SKM-1 treated with dmso at 0.1 percent for 144 hours (cell line): ENCODE results near the gene STK16.
"Not testable (repeated sequence)": the region's sequence is repeated elsewhere in the genome, so short reads cannot be mapped to it uniquely, and the experiment has no call there.

Experiments used
- DNase-seq: peaks from one replicate; lab custom pipeline; 2025; ENCODE audit not compliant: unreplicated experiment; lab: John Stamatoyannopoulos, UW

Gene STK16

DNA sequence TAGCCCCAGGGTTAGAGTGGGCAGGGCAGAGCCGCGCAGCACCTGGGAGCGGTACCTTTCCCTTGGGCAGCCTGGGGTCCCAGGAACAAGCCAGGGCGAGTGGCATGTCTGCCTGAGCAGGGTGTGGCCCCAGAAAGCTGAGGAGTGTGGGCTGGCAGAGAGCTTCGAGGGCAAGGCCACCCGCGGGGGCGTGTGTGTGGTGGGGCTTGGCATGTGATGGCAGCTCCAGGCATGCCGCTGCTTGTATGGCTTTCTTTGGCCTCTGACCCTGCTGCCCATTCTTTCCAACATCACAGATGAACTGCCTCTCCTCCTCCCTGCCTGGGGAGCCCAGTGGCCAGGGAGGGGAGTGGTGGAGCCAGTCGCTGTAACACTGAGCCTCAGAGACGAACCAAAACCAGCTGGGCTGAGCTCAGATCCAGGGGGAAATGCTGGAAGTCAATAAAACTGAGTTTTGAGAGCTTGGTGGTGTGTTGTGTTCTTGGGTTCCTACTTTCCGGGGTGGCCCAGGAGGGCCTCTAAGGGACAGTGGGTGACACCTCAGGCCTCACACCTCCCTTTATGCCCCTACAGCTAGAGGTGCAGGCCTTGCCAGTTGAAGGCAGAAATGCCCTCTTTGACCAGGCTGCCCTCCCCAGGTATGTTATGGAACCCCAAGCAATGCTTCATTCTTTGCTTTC, 41.3 kb downstream of the STK16 start:
- DNase-seq = no peak

DNA sequence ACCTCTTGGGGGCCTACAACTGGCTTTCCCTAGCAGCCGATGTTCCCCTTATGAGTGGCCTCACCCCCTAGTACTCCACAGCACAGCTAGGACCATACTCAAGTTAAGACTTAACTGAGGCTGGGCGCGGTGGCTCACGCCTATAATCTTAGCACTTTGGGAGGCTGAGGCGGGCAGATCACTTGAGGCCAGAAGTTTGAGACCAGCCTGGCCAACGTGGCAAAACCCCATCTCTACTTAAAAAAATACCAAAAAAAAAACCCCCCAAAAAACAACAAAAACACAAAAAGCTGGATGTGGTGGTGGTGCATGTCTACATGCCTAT, 41.8 kb downstream of the STK16 start:
- DNase-seq = not testable (repeated sequence)

DNA sequence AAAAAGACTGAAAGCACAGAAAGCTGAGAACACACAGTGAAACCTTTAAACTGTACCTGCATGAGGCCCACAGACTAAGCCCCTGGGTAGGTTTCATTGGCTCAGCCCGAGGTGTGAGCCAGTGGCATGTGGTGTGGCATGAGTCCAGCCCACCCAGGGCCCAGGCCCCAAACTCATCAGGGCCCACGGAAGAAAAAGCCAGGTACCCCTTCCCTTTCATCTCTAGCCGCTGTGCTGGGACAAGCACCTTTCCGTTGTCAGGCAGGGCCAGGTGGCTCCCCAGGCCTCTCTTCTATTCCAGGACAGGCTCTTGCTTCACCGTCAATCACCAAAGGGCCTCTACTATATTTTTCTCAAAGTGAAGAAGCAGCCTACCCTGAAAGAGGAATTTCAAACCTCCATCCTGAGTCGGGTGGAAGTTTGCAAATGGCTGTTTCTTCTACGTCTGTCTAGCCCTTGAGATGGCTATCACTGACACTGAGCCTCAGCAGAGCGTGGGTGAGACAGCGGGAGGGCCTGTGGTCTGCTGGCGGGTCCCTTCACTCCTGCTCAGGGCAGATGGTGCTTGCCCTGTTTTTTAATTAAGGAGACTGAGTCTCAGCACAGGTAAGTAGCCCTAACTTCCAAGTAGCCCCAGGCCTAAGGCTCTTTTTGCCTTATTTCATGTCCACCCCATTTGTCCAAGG, 42.4 kb downstream of the STK16 start:
- no peak for DNase-seq

DNA sequence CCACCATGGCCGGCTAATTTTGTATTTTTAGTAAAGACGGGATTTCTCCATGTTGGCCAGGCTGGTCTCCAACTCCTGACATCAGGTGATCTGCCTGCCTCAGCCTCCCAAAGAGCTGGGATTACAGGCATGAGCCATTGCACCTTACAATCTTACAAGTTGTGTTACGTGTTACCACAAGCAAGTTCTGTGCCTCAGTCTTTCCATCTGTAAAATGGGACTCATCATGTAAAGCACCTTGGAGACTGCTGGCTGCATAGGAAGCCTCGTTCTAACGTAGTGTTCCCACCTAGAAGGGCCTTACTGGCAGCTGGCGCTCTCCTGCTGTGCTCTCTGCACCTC, 43.9 kb downstream of the STK16 start:
- DNase-seq = no peak

DNA sequence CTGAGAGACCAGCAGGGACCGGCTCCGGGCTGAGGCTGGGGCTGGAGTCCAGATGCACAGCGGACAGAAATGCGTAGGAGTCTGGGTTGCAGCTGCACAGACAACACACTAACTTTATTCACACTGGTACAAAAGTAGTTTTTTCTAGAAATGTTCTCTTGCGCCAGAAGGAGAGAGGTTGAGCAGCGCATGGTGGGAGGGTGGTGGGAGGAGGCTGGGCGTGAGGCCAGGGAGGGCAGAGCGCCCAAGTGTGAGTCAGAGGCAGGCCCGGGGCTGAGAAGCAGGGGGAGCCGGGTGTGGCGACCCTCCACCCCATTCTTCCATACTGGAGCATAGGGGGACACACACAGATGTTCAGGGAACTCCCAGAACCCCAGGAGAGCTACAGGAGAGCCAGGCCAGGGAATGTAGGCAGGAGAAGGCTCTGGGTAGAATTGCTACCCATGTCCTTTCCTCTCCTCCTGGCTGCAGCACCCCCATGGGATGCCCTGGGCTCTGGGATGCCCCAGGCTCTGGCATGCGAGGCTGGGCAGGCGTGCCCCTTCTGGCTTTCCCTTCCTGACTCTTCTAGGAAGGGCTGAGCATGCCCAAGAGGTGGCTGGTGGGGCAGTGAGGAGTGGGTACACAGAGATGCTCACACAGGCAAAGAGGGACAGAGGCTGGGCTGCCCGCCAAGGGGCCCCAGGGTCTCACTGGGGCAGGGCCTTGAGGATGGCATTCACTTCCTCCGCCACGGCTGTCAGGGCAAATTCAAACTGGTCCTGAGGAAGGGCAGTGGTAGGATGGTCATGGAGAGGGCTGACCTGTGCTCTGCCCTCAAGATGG, 44.5 kb downstream of the STK16 start:
- no peak for DNase-seq

DNA sequence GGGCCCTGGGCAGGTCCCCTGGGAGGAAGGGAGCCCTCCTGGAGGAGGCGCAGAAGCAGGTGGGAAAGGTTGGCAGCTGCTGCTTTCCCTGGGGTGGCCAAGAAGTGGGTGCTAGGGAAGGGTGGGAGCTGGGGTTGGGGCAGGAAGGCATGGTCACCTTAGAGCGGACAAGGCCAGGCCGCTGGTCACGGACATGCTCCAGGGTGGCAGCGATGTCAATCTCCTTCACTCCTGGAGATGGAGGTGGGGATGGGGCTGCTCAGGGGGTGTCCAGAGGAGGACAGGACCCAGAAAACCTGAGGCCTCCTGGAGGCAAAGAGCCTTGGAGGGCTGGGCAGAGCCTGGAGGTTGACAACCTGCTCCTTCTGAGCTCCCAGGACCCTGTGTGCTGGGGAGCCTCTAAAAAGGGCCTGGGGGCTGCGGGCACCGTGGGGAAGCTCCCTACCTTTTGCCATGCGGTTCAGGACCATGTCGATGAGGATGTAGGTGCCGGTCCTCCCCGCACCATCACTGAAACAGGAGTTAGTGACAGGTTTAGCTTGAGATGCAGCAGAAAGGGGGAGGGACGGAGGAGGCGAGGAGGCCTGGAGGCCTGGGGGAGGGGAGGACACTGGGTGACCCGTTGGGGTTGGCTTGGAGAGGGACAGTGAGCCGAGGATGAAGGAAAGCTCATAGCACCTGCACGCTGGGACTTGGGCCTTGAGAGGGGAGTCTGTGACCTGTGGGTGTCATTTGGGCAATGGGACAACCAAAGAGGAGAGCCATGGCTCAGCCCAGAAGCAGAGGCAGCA, 45.3 kb downstream of the STK16 start:
- DNase-seq = no peak

DNA sequence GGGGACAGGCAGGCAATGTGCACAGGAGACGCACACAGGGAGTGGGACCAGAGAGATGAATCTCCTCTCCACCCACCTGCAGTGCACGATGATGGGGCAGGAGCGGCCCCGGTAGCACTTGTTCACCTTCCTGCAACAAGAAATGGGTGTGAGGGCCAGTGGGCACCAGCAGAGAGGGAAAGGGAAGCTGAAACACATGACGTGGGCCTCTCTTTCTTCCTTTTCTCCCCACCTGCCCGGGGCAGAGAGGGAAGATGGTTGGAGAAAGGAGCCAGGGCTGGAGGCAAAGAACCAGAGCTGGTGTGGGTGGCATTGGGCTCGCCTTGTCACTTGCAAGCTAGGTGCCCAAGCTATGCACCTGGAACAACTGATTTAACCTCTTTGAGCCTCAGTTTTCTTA, 46.1 kb downstream of the STK16 start:
- DNase-seq = no peak

DNA sequence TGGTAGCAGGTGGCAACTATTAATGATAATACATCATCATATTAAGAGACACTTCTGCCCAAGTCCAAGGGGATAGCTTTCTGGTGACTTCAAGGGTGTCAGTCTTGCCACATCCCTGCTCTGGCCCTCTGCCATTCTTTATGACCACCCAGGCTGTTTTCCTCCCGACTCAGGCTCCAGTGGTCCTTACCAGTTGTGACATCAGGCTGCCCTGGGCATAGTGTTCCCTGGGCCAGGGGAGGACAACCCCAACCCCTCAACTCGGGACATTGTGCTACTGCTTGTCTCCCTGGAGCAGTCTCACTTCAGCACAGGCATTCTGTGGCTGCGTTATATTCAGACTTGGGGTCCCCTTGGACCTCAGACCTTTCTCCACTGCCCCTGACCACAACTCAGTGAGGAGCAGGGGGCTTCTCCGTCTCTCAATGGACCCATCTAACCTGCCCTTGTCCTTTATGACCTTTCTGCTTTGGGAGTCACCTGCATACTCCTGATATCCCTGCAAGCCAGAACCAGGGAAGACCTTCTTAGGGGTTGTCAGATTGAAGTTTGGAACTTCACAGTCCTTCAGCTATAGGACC, 46.7 kb downstream of the STK16 start:
- no peak for DNase-seq

DNA sequence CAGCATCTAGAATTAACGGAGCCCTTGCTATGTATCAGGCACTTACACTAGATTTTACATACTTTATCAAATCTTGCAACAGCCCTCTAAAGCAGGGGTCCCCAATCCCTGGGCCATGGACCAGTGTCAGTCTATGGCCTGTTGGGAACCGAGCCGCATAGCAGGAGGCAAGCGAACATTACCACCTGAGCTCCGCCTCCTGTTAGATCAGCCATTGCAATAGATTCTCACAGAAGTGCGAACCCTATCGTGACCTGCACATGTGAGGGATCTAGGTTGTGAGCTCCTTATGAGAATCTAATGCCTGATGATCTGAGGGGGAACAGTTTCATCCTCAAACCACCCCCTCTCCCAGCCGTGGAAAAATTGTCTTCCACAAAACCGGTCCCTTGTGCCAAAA, 47.3 kb downstream of the STK16 start:
- no peak for DNase-seq

DNA sequence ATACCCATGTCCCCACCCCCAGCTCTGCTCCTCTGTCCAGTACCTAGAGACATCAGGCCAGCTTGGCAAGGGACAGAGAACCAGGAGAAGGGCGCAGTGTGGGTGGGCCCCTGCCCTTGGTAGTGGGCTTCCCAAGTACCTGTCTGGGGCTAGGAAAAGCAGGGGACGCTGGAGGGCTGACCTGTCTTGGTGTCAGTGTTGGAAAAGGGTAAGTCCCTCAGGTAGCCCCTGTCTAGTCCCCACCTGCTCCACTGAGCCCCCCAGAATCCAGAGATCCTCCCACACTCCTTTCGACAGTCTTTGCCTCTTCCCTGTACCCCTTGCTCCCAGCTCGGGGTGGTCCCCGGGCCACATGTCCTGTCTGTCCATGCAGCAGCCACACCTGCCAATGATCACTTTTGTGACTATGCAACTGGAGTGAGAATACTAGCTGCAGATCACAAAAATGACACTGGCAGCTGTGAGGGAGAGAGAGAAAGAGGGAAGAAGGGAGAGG, 48.5 kb downstream of the STK16 start:
- no peak for DNase-seq

DNA sequence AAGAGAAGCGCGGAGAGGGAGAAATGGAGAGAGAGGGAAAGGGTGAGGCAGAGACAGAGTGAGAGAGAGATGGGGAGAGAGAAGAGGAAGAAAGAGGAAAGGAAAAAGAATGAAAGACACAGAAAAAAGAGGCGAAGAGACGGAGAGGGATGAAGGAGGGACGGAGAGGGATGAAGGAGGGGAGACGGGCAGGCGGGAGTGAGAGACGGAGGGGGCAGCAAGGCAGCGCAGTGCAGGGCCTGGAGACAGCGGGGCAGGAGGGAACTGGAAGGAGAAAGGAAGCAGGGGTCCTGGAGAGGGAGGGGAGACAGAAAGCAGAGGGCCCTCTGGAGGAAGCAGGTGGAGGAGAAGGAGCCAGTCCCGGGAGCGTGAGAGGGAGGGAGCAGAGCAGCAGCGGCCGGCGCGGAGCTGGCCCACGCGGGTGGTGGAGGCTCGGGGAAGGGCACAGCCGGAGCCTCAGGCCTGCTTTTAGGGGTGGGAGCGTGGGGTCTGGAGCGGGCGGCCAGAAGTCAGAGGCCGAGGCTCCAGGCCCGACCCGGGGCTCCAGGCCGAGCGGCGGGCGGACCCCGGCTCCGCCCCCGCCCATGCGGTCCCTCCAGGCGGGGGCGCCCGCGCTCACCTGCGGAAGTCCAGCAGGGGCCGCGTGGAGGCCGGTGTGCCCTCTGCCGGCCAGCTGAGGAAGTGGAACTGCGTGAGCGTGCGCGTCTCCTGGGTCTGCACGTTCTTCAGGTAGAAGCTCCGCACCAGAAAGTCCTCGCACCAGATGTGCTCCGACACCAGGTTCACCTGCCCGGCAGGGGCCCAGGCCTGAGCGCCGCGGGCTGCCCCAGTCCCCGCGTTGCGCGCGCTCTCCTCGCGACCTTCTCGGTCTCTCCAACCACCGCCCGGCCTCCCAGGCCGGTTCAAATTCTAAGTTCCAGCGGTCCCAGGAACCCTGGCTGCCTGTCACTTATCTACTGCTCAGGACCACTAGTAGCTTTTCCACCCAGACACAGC, 49.4 kb downstream of the STK16 start:
- DNase-seq = peak; percentile 69

DNA sequence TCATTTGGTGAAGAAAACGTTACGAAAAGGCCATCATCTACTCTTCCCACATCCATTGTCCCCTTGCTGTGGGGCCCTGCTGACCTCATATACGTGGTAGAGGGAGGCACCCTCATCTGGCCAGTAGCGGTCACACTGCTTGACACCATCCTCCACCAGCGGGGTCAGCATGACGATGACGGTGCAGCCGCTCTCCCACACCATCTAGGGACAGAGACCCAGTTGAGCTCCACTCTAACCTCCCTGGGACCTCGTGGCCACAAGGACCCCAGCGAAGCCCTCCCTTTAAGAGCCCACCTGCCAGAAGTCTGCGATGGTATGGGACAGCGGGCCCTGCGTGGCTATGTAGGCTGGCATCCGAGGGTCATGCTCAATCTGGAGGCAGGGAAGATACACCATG, 50.9 kb downstream of the STK16 start:
- DNase-seq = no peak

DNA sequence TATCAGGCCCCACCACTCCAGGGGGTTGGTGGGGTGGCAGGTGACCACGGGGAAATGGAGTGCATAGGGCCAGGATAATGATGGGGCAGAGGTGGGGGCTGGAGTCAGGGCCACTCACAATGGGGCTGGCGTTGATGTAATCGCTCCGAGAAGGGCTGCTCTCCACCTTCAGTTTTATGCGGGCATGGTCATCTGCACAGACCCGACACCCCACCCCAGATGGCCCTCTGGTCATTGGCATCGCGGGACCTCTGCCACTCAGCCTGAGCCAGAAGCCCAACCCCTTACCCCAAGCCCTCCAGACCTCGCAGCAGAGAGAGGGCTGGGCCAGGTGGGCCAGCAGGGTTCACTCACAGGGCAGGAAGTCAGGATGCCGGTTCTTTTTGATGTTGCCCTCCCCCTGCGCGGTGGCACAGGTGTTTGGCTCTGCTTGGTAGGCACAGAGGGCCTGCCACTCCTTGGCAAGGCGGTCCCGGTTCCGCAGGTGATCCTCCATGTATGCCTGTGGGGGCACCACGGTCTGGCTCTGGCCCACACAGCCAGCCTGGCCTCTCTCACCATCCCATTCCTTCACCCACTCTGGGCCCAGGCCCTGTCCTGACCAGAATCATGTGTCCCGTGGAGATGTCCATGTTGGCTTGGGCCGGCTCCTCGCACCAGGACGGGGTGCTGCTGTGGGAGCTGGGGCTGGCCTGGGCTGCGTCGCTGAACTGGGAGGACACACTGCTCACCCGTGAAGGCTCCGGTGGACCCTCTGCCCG, 51.5 kb downstream of the STK16 start:
- no peak for DNase-seq

DNA sequence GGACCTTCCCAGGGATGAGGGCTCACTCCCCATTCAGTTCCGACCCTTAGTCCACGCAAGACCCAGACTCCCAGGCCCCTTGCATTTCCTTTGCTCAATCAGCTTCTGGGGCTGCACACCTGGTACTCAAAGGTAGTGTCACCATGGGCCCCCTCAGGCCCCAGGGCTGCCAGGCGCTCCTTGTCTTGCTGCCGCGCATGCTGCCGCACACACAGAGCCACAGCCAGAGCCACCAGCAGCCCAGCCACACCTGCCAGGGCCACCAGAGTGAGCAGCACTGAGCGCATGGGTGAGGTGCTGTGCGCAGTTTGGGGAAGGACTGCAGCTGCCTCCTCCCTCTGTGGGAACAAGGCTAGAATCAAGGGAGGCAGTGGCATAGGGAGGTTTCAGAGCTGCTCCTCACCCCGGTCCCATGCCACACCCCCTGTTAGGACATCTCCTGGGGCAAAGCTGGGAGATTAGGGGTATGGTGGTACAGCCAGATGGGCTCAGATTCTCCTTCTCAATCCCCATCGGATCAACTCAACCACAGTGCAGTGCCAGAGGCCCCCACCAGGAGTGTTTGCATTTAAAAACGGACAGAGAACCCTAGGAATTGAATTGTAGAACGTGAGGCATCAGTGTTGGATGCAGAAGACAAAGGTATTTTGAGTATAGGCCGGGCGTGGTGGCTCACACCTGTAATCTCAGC, 52.6 kb downstream of the STK16 start:
- no peak for DNase-seq

DNA sequence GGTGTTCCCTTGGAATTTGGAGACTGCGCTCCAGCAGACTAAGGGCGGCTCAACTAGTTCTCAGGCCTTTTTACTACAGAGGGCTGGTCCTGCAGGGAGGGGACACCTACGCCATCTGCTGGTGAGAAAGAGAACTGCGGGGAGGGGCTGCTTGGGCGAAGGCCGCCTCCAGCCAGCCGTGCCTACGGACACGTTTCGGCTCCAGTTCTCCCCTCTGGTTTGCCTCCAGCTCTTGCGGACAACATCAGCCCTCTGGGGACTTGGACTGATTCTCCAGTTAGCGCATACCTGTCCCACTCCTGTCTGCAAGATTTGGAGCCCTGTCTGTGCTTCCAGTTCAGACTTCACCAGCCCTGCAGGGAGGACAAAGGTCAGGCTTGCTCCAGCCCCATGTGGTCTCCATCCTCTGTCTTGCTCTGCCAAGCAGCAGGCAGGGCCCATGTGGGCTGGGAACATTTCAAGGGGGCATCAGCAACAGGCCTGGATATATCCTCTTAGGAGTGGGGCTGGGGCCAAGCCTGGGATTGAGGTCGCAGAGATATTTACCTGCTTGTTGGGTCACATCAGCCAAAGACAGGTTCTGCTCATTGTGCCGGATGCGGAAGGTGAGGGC, 53.6 kb downstream of the STK16 start:
- DNase-seq = peak; percentile 62

DNA sequence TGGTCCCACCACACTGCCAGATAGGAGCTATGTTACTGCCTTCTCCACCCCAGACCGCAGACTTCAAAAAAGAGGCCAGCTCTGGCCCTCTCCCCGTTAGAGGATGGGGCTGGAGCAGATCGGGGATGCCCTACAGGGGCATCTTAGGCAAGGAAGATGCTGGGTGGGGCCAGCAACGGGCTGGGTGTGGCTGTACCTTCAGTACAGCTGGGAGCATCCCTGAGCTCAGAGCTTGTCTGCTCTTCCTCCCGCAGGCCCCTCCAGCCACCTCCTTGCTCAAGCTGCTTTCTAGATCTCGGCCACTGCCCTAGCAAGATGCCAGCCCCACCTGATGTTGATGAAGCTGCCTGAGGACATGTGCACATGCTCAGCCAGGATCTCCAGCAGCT, 54.1 kb downstream of the STK16 start:
- no peak for DNase-seq
